Endothelial cell of umbilical vein (primary cell): ENCODE measurements around the gene DMAC2L. TPM values are rescaled to one million over a fixed set of nuclear protein-coding genes. Genes with fewer than 3 reads are reported as not detected.

Experiments
- BruUV-seq: library from RNA; stranded (reverse); fragments of 400-500 nt; replicated peaks from 2 replicates; lab custom pipeline; 2021; lab: Mats Ljungman, UMichigan
- CTCF ChIA-PET: fragments of 300-600, 350-600 bp; sonication (Branson Sonifier 250); formaldehyde crosslinking; loops from one replicate; lab custom pipeline; 2021; ENCODE audit warnings: antibody characterized with exemption, inconsistent platforms; lab: Charles Lee
- POLR2A ChIA-PET: fragments of 300-600, 350-600 bp; sonication (Branson Sonifier 250); formaldehyde crosslinking; loops from one replicate; lab custom pipeline; 2021; ENCODE audit warnings: antibody characterized with exemption, inconsistent platforms; lab: Charles Lee
- DNase-seq: peaks from one replicate; pipeline ENCODE4 v3.0.0-alpha.2; 2011; ENCODE audit warnings: low read depth, low spot score
- FAIRE-seq: peaks from 2 replicates; lab custom pipeline; 2011; peaks lifted over from hg19 to GRCh38; lab: Jason Lieb, UNC
- H2AFZ ChIP-seq: 2 replicates; pipeline ENCODE4 v1.6.0; 2012; ENCODE audit warnings: low read depth, low read length, control low read depth, inconsistent platforms
- H3K27ac ChIP-seq: 2 replicates; pipeline ENCODE4 v1.5.1; 2011; ENCODE audit warnings: low read depth, mild to moderate bottlenecking, control low read depth, low read length, moderate library complexity; ENCODE audit not compliant: insufficient read depth
- H3K27me3 ChIP-seq, 2 experiments: 2 replicates each; pipeline versions ENCODE4 v1.6.0 to v1.6.1; 2011; ENCODE audit warnings: low read length in 2 of 2, mixed read lengths in 1 of 2; ENCODE audit not compliant: control insufficient read depth in 2 of 2, insufficient read depth in 2 of 2
- H3K36me3 ChIP-seq, 2 experiments: 2 replicates in 1 of 2; 3 replicates in 1 of 2; pipeline ENCODE4 v1.5.1; 2011; ENCODE audit warnings: low read length in 2 of 2, mild to moderate bottlenecking in 1 of 2, moderate library complexity in 1 of 2; ENCODE audit not compliant: control insufficient read depth in 2 of 2, insufficient read depth in 2 of 2; ENCODE audit errors: extremely low read depth in 1 of 2
- H3K4me1 ChIP-seq: 3 replicates; pipeline ENCODE4 v1.5.1; 2011; ENCODE audit warnings: mild to moderate bottlenecking, low read length; ENCODE audit not compliant: control insufficient read depth, insufficient read depth; ENCODE audit errors: extremely low read depth
- H3K4me2 ChIP-seq: 2 replicates; pipeline ENCODE4 v1.6.1; 2011; ENCODE audit warnings: low read length, control low read depth, mixed read lengths; ENCODE audit not compliant: insufficient read depth
- H3K4me3 ChIP-seq, 3 experiments: fragments of 200-600 bp in 1 of 3; sonication (generic), shearing (Covaris generic) in 1 of 3; replicated peaks in 1 of 3; 2 replicates each; pipeline ENCODE4 v1.5.1; 2011 to 2016; ENCODE audit warnings: control low read depth in 3 of 3, low read length in 3 of 3, mild to moderate bottlenecking in 2 of 3, inconsistent platforms in 1 of 3, low read depth in 1 of 3, moderate library complexity in 1 of 3; ENCODE audit not compliant: insufficient read depth in 1 of 3
- H3K79me2 ChIP-seq: 2 replicates; pipeline ENCODE4 v1.6.0; 2012; ENCODE audit warnings: low read length, inconsistent platforms; ENCODE audit not compliant: control insufficient read depth, insufficient read depth
- H3K9ac ChIP-seq: replicated peaks from 2 replicates; pipeline ENCODE3; 2011; ENCODE audit warnings: low read length, control low read depth; ENCODE audit not compliant: insufficient read depth; ENCODE audit errors: extremely low read depth
- H3K9me1 ChIP-seq: replicated peaks from 3 replicates; pipeline ENCODE4 v1.6.0; 2011; ENCODE audit warnings: mild to moderate bottlenecking, low read length; ENCODE audit not compliant: control insufficient read depth, insufficient read depth; ENCODE audit errors: extremely low read depth
- H3K9me3 ChIP-seq: replicated peaks from 2 replicates; pipeline ENCODE4 v1.5.1; 2012; ENCODE audit warnings: low read length, inconsistent platforms; ENCODE audit not compliant: control insufficient read depth, insufficient read depth
- H4K20me1 ChIP-seq: replicated peaks from 2 replicates; pipeline ENCODE3; 2011; ENCODE audit warnings: mild to moderate bottlenecking, low read length; ENCODE audit not compliant: control insufficient read depth, insufficient read depth; ENCODE audit errors: extremely low read depth
- EZH2 ChIP-seq: IDR thresholded peaks from 2 replicates; pipeline ENCODE4 v1.6.1; 2012; ENCODE audit warnings: borderline replicate concordance, low read depth, mild to moderate bottlenecking, moderate library complexity, low read length, inconsistent platforms; ENCODE audit not compliant: severe bottlenecking
- FOS ChIP-seq: IDR thresholded peaks from 2 replicates; pipeline ENCODE4 v1.6.1; 2011; ENCODE audit warnings: mild to moderate bottlenecking, low read length, moderate library complexity, borderline replicate concordance; ENCODE audit not compliant: insufficient read depth
- GATA2 ChIP-seq: IDR thresholded peaks from 2 replicates; pipeline ENCODE4 v1.7.0; 2011; ENCODE audit warnings: low read depth, mild to moderate bottlenecking, moderate library complexity, mixed read lengths, low read length; ENCODE audit not compliant: insufficient read length, insufficient read depth
- JUN ChIP-seq: IDR thresholded peaks from 2 replicates; pipeline ENCODE4 v1.6.1; 2011; ENCODE audit warnings: borderline replicate concordance, low read depth; ENCODE audit not compliant: insufficient read length, insufficient read depth
- MYC ChIP-seq: IDR thresholded peaks from one replicate; pipeline ENCODE4 v1.6.1; 2011; ENCODE audit warnings: mild to moderate bottlenecking, low read depth, low read length
- POLR2A ChIP-seq: IDR thresholded peaks from 2 replicates; pipeline ENCODE4 v1.6.1; 2012; ENCODE audit warnings: low read depth, mild to moderate bottlenecking, control low read depth, low read length
- POLR2AphosphoS5 ChIP-seq: IDR thresholded peaks from 2 replicates; pipeline ENCODE4 v1.6.1; 2012; ENCODE audit warnings: low read depth, mild to moderate bottlenecking, control low read depth, low read length, moderate library complexity; ENCODE audit not compliant: insufficient read depth
- dilution Hi-C: fragments of 300-500 bp; cut with MboI; formaldehyde crosslinking; loops from one replicate; pipeline ENCODE4 v1.15.0; 2019; ENCODE audit warnings: low sequenced_read_pairs; ENCODE audit not compliant: extremely low pct_ligation_motif_present
- intact Hi-C: fragments of 100-400 bp; cut with micrococcal nuclease; formaldehyde crosslinking; loops from one replicate; pipeline ENCODE4 v1.10.0; 2022
- polyA plus RNA-seq, 4 experiments: library from polyadenylated mRNA; depleted of rRNA in 3 of 4; stranded (reverse) in 3 of 4; unstranded in 1 of 4; fragments of >200 nt; gene quantifications; 2 replicates each; pipeline versions ENCODE4 v1.2.1 to v1.2.3, GENCODE V29; 2011 to 2012; ENCODE audit warnings: missing spikeins in 1 of 4
- total RNA-seq: library from RNA; stranded (reverse); gene quantifications from 2 replicates; pipeline ENCODE4 v1.2.3, GENCODE V29; 2021
- TF ChIP-seq, protein P1 (sequence below): IDR thresholded peaks from 2 replicates; pipeline ENCODE4 v1.6.1; 2011; ENCODE audit not compliant: insufficient read depth, insufficient read length
- TF ChIP-seq, protein P2 (sequence below), 2 donors: IDR thresholded peaks; 1 replicate in 1 of 2; 2 replicates in 1 of 2; pipeline ENCODE4 v1.5.1; 2011; ENCODE audit warnings: low read length in 2 of 2, mild to moderate bottlenecking in 2 of 2, moderate library complexity in 2 of 2, control low read depth in 1 of 2, inconsistent platforms in 1 of 2, low read depth in 1 of 2; ENCODE audit not compliant: insufficient read depth in 1 of 2; ENCODE audit errors: extremely low read depth in 1 of 2

Gene DMAC2L
- total and polyA plus RNA-seq, 2 donors (not counting 3 experiments of a cell fraction or from before 2014, with no cell fraction given) = 13.9 to 19.2 TPM

DNA sequence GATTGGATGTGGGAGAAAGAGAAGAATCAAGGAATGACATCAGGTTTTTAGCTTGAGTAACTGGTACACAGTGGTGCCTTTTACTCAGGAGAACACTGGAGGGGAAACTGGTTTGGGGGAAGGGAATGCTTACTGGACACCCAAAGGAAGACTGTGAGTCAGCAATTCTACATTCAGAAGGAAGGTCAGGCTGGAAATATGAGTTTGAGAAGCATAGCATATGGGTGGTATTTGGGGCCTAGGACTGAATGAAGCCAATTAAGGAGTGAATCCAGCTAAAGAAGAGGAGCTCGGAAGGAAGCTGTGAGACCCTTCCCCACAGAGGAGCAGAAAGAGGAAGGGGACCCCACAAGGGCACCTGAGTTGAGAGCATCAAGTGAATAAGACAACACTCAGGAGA, 35.4 kb downstream of the DMAC2L start:
- Histone ChIP-seq H3K27me3 (no peaks in the 10 kb centered on the region), H3K4me1 (peaks cover 38% of the 10 kb centered on the region), H3K9me3 (no peaks in the 10 kb centered on the region), H3K27ac (no peak overlapping the region), H3K4me3 (no peak overlapping the region), H3K79me2 (no peaks in the 10 kb centered on the region), H3K36me3 (no peaks in the 10 kb centered on the region), H4K20me1 (no peaks in the 10 kb centered on the region), H2AFZ (peak overlapping the region; percentile 70), H3K4me2 (peak overlapping the region; percentile 12), H3K9me1 (no peaks in the 10 kb centered on the region), H3K9ac (no peak overlapping the region)
- FAIRE-seq (peak; percentile 46), DNase-seq (peak; percentile 43)
- dilution Hi-C loops (no loop called here), intact Hi-C loops (no loop called here)
- ChIA-PET POLR2A (no interaction called here), CTCF (interaction anchor here (1.4 to 1.7 kb wide), 2 partner anchors 11 to 26 kb away, joined by 4 to 6 read pairs; no protein-coding TSS in a partner anchor)
- TF ChIP-seq EZH2 = no peak
- TF ChIP-seq JUN = no peak
- TF ChIP-seq, protein P1, sequence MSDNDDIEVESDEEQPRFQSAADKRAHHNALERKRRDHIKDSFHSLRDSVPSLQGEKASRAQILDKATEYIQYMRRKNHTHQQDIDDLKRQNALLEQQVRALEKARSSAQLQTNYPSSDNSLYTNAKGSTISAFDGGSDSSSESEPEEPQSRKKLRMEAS = no peak
- TF ChIP-seq GATA2 = no peak
- TF ChIP-seq POLR2A = no peak
- TF ChIP-seq FOS = no peak
- TF ChIP-seq, protein P2, sequence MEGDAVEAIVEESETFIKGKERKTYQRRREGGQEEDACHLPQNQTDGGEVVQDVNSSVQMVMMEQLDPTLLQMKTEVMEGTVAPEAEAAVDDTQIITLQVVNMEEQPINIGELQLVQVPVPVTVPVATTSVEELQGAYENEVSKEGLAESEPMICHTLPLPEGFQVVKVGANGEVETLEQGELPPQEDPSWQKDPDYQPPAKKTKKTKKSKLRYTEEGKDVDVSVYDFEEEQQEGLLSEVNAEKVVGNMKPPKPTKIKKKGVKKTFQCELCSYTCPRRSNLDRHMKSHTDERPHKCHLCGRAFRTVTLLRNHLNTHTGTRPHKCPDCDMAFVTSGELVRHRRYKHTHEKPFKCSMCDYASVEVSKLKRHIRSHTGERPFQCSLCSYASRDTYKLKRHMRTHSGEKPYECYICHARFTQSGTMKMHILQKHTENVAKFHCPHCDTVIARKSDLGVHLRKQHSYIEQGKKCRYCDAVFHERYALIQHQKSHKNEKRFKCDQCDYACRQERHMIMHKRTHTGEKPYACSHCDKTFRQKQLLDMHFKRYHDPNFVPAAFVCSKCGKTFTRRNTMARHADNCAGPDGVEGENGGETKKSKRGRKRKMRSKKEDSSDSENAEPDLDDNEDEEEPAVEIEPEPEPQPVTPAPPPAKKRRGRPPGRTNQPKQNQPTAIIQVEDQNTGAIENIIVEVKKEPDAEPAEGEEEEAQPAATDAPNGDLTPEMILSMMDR (IDR thresholded peaks at IDR 0.05; ENCODE audit: extremely low read depth in 1 of 2, insufficient read depth in 1 of 2, low read depth in 1 of 2, low read length in 2 of 2) = no peak
- TF ChIP-seq MYC = no peak
- TF ChIP-seq POLR2AphosphoS5 = no peak
- no TSS peak for BruUV-seq
